Stimulated activated CD4-positive, alpha-beta T cell treated with anti-CD3 and anti-CD28 coated beads, Interleukin-12 subunit alpha, Interleukin-12 subunit beta, amount 100 ng/mL, for 48 hours (primary cell): Measurements from ENCODE around the gene C14orf119.

Source experiments
- DNase-seq, 3 donors: peaks; one replicate each; pipeline ENCODE4 v3.0.0-alpha.2; 2020; ENCODE audit warnings: low read depth in 2 of 3, low spot score in 1 of 3

Gene C14orf119

DNA sequence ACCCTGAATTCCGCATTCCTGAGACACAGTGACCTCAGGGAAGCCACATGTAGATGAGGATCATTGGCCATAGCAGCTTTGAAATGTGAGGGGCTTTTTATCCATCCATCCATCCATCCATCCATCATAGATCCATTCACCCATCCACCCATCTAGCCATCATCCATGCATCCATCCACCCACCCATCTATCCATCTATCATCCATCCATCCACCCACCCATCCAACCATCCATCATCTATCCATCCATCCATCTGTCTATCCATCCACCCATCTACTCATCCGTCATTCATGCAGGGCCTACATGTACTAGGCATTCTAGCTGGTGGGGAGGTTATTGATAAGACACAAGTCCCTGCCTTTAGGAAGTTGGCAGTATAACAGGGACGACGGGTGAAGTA lies 51.7 kb downstream of the C14orf119 start:
- DNase-seq: no peak

DNA sequence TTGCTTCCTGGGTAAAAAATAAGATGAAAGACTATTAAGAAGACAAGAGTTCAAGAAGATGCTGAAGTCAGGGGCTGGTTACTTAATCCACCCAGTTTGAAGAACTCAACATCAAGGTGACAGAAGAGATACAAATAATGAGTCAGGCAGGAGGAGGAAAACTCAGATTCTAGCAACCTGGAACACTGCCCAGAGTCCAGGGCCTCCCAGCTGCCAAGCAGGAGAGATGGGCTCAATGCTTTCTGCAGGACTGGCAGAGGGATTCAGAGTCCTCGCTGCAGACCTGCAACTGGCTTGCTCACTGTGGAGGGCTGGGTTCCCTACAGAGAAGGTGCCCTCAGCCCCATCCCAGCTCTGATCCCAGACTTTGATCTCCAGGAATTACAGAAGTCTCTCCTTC lies 52.4 kb downstream of the C14orf119 start:
- no peak for DNase-seq

DNA sequence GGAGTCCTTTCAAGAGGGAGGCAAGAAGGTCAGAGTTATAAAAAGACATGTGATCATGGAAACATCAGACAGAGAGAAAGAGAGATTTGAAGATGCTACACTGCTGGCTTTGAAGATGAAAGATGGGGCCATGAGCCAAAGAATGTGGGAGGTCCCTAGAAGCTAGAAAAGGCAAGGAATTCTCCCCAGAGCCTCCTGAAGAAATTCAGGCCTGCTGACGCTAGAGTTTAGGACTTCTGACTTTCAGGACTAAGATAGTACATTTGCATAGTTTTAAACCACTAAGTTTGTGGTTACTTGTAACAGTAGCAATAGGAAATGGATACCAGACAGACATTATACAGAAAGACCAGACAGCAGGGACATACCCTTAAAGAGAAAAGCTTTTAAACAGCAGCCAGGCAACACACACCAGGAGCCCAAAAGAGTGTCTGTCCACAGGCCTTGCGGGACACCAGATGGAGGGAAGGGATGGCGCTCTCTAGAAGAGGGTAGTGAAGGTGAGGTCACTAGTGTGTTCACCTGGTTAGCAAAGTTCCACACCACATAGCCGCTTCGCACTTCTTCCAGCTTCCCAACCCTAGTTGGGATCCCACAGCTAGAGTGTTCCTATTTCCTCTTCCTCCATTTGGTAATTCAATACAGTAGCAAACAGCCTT lies 53.4 kb downstream of the C14orf119 start:
- DNase-seq: no peak

DNA sequence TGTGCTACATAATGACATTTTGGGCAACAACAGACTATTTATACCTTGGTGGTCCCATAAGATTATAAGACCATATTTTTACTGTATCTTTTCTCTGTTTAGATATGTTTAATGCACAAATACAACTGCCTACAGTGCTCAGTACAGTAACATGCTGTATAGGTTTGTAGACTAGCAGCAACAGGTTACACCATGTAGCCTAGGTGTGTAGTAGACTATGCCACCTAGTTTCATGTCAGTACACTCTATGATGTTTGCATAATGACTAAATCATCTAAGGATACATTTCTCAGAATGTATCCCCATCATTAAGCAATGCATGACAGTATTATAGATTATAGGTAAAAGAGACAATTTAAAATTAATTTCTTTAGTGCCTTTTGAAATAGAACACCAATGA lies 54.4 kb downstream of the C14orf119 start:
- no peak for DNase-seq
